A549 treated with ZK216348 at 1 μM for 4 hours (cell line): ENCODE data around the gene FAM219B. TPM values are rescaled to one million over a fixed set of nuclear protein-coding genes. Genes with fewer than 3 reads are reported as not detected.

Source experiments
- total RNA-seq: library from RNA; stranded (reverse); fragments of 200-300 nt; extraction: Qiagen RNA extraction; gene quantifications from 5 replicates; pipeline ENCODE4 v1.2.3, GENCODE V29; 2022; ENCODE audit warnings: low read depth

Gene FAM219B
- total RNA-seq, result 30.5 to 42.8 TPM (median 38.0 TPM) in 5 replicates

GRCh38 chr15:74906450-74907162, at the start of gene FAM219B:
Gene FAM219B, minus strand, starts transcription at chr15:74906851. Its CDS starts 51 bp downstream, at chr15:74906800.

GRCh38 chr15:74937590-74938371, 31.1 kb upstream of the FAM219B start, which contains the start of gene COX5A:
Gene COX5A, minus strand, starts transcription at chr15:74938073. Its CDS starts 59 bp downstream, at chr15:74938014.

GRCh38 chr15:74889883-74890664, 16.6 kb downstream of the FAM219B start, which contains the start of gene MPI:
Gene MPI, plus strand, starts transcription at chr15:74890042. Its CDS starts 32 bp downstream, at chr15:74890074.

GRCh38 chr15:74873036-74873755, 33.5 kb downstream of the FAM219B start, which contains the start of gene SCAMP2:
Gene SCAMP2, minus strand, starts transcription at chr15:74873365. Its CDS starts 110 bp downstream, at chr15:74873255.

Other genes with a start within 250 kb of the FAM219B start
- gene EDC3, start 210.8 kb downstream of the FAM219B start, total RNA-seq, result 17.9 to 22.5 TPM (median 20.1 TPM) in 5 replicates
- 1.4 to 2.1 TPM (median 1.8 TPM) in 5 replicates for gene CYP1A1, start 181.3 kb downstream of the FAM219B start, total RNA-seq
- not detected in 5 replicates for gene CYP1A2, start 158.0 kb downstream of the FAM219B start, total RNA-seq
- gene CSK, start 124.8 kb downstream of the FAM219B start, total RNA-seq, result 47.1 to 73.2 TPM (median 65.0 TPM) in 5 replicates
- gene LMAN1L, start 94.0 kb downstream of the FAM219B start, total RNA-seq, result not detected in 5 replicates
- gene CPLX3, start 80.2 kb downstream of the FAM219B start, total RNA-seq, result 0.07 TPM in 1 of 5 replicates, not detected in the others
- gene ULK3, start 63.7 kb downstream of the FAM219B start, total RNA-seq, result 22.1 to 39.8 TPM (median 34.1 TPM) in 5 replicates
- gene SCAMP2, start 33.5 kb downstream of the FAM219B start, total RNA-seq, result 48.5 to 73.4 TPM (median 68.1 TPM) in 5 replicates
- 28.1 to 34.6 TPM (median 31.0 TPM) in 5 replicates for gene MPI, start 16.8 kb downstream of the FAM219B start, total RNA-seq
- 535 to 602 TPM (median 542 TPM) in 5 replicates for gene COX5A, start 31.2 kb upstream of the FAM219B start, total RNA-seq
- gene RPP25, start 49.9 kb upstream of the FAM219B start, total RNA-seq, result 20.2 to 29.5 TPM (median 28.6 TPM) in 5 replicates
- 9.3 to 13.3 TPM (median 11.7 TPM) in 5 replicates for gene SCAMP5, start 88.7 kb upstream of the FAM219B start, total RNA-seq
- gene PPCDC, start 116.7 kb upstream of the FAM219B start, total RNA-seq, result 12.9 to 21.8 TPM (median 19.3 TPM) in 5 replicates